CD4-positive, alpha-beta T cell (primary cell): ENCODE data around the gene KLRG1. TPM values are rescaled to one million over a fixed set of nuclear protein-coding genes. Genes with fewer than 3 reads are reported as not detected.

Experiments
- ATAC-seq: fragments of 200-7000 bp; cut with Tn5 transposase; one replicate; pipeline ENCODE4 v1.10.0; 2022; ENCODE audit warnings: mild to moderate bottlenecking; ENCODE audit not compliant: poor library complexity
- CTCF ChIA-PET: fragments of 350-600 bp; sonication (Branson Sonifier 250); formaldehyde crosslinking; loops from one replicate; lab custom pipeline; 2021; ENCODE audit warnings: antibody characterized with exemption, inconsistent platforms; lab: Charles Lee
- POLR2A ChIA-PET: fragments of 350-600 bp; sonication (Branson Sonifier 250); formaldehyde crosslinking; loops from one replicate; lab custom pipeline; 2021; ENCODE audit warnings: antibody characterized with exemption, inconsistent platforms; lab: Charles Lee
- DNase-seq, 14 experiments: peaks; one replicate each; pipeline ENCODE4 v3.0.0-alpha.2; 2013 to 2020; ENCODE audit warnings: mixed read lengths in 2 of 14
- H3K27ac ChIP-seq, 2 donors: one replicate each; pipeline versions ENCODE4 v1.5.1 to v1.7.0; 2013; ENCODE audit warnings: low read length in 2 of 2, low read depth in 1 of 2, mild to moderate bottlenecking in 1 of 2
- H3K27me3 ChIP-seq, 2 experiments: 1 replicate in 1 of 2; 2 replicates in 1 of 2; pipeline versions ENCODE4 v1.6.1 to v1.7.0; 2013; ENCODE audit warnings: low read length in 2 of 2, control low read depth in 1 of 2, mild to moderate bottlenecking in 1 of 2, moderate library complexity in 1 of 2; ENCODE audit not compliant: insufficient read depth in 2 of 2, control insufficient read depth in 1 of 2
- H3K36me3 ChIP-seq: one replicate; pipeline ENCODE4 v1.6.1; 2013; ENCODE audit warnings: low read length, control low read depth; ENCODE audit not compliant: insufficient read depth
- H3K4me1 ChIP-seq: one replicate; pipeline ENCODE4 v1.6.1; 2013; ENCODE audit warnings: low read length, control low read depth; ENCODE audit not compliant: insufficient read depth
- H3K4me3 ChIP-seq: one replicate; pipeline ENCODE4 v1.5.1; 2013; ENCODE audit warnings: mild to moderate bottlenecking, low read length, moderate library complexity
- H3K9me3 ChIP-seq, 2 experiments: 1 replicate in 1 of 2; 2 replicates in 1 of 2; pipeline versions ENCODE4 v1.6.1 to v1.7.0; 2013; ENCODE audit warnings: low read length in 2 of 2, mild to moderate bottlenecking in 2 of 2, control low read depth in 1 of 2, moderate library complexity in 1 of 2; ENCODE audit not compliant: control insufficient read depth in 1 of 2, insufficient read depth in 1 of 2
- H3K27ac Mint-ChIP-seq: one replicate; pipeline ENCODE4 v1.8.0; 2020; ENCODE audit warnings: mixed read lengths
- H3K27me3 Mint-ChIP-seq: one replicate; pipeline ENCODE4 v1.8.0; 2021; ENCODE audit warnings: mixed read lengths
- H3K36me3 Mint-ChIP-seq: one replicate; pipeline ENCODE4 v1.8.0; 2021; ENCODE audit warnings: low read depth, mixed read lengths
- H3K4me1 Mint-ChIP-seq: one replicate; pipeline ENCODE4 v1.8.0; 2021; ENCODE audit warnings: low read depth, mixed read lengths
- H3K4me3 Mint-ChIP-seq: one replicate; pipeline ENCODE4 v1.8.0; 2020; ENCODE audit warnings: mild to moderate bottlenecking, mixed read lengths
- H3K9me3 Mint-ChIP-seq: one replicate; pipeline ENCODE4 v1.8.0; 2020; ENCODE audit warnings: mixed read lengths
- CTCF ChIP-seq: fragments of 200-600 bp; IDR thresholded peaks from one replicate; pipeline ENCODE4 v1.8.0; 2022; ENCODE audit warnings: antibody characterized with exemption, mild to moderate bottlenecking
- intact Hi-C, 2 experiments: fragments of 100-400 bp; cut with DNase I in 1 of 2; cut with micrococcal nuclease in 1 of 2; formaldehyde crosslinking; loops; one replicate each; pipeline versions ENCODE4 v1.15.1 to v1.9.0; 2023 to 2025; cut with DNase I, micrococcal nuclease
- total RNA-seq, 174 experiments: library from RNA in 2 of 174; stranded (reverse) in 2 of 174; gene quantifications; one replicate each; pipeline ENCODE4 v1.2.3 and lab custom pipeline; 2021 to 2026

Gene KLRG1
- total RNA-seq, 2 experiments from 2014 or later = 8.4 to 10.5 TPM

DNA sequence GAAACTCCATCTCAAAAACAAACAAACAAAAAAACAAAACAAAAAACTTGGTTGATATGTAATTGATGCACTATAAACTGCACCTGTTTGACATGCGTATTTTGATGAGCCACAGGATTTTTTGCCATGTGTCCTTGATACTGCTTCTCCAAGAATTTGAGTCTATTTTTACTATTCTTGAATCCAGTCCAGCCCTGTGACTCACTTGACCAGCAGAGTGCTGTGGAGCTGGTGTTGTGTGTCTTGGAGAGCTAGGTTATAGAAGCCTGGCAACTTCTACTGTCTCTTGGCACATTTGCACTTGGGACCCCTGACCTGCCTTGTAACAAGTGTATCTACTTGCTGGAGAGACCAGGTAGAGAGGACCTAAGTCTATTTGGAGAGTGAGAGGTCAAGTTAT is 52.0 kb downstream of the KLRG1 start:
- Mint-ChIP-seq H3K27ac (peak overlapping the region; percentile 80), H3K4me3 (no peak overlapping the region), H3K27me3 (no peaks in the 10 kb centered on the region), H3K9me3 (no peaks in the 10 kb centered on the region), H3K36me3 (peaks cover 12% of the 10 kb centered on the region), H3K4me1 (peaks cover 63% of the 10 kb centered on the region)
- intact Hi-C loops = no loop called here
- CTCF ChIA-PET = interaction anchor here (1.2 to 3.1 kb wide), 4 partner anchors 9 to 360 kb away, joined by 3 to 20 read pairs (median 4); partner anchors contain the start of gene M6PR
- peaks cover 8% of the 10 kb centered on the region for H3K36me3 ChIP-seq
- no peak for TF ChIP-seq CTCF
- DNase-seq = no peak
- H3K4me1 ChIP-seq = peaks cover 34% of the 10 kb centered on the region
- H3K9me3 ChIP-seq = no peaks in the 10 kb centered on the region
- H3K4me3 ChIP-seq = no peak overlapping the region
- ATAC-seq = no peak
- POLR2A ChIA-PET = interaction anchor here (0.9 to 3.3 kb wide), 2 partner anchors 17 to 92 kb away, joined by 3 to 24 read pairs; partner anchors contain the start of gene M6PR
- H3K27ac ChIP-seq = no peak overlapping the region
- no peaks in the 10 kb centered on the region for H3K27me3 ChIP-seq

GRCh38 chr12:9043766-9044165 is 54.4 kb downstream of the KLRG1 start:
- POLR2A ChIA-PET = interaction anchor here (3.3 kb wide), 1 partner anchor 94 kb away, joined by 24 read pairs; the partner anchor contains the start of gene M6PR
- DNase-seq (no peak), ATAC-seq (no peak)
- no peak overlapping the region for H3K4me3 Mint-ChIP-seq
- Histone ChIP-seq H3K4me3 (no peak overlapping the region), H3K27me3 (no peaks in the 10 kb centered on the region), H3K9me3 (no peaks in the 10 kb centered on the region), H3K36me3 (peaks cover 8% of the 10 kb centered on the region), H3K4me1 (peaks cover 19% of the 10 kb centered on the region), H3K27ac (no peak overlapping the region)
- CTCF ChIA-PET = interaction anchor here (1.4 to 1.9 kb wide), 2 partner anchors 95 to 153 kb away, joined by 5 to 7 read pairs; partner anchors contain the start of gene M6PR
- intact Hi-C loops = no loop called here
- no peaks in the 10 kb centered on the region for H3K27me3 Mint-ChIP-seq
- peaks cover 47% of the 10 kb centered on the region for H3K4me1 Mint-ChIP-seq
- H3K36me3 Mint-ChIP-seq = peaks cover 5% of the 10 kb centered on the region
- no peaks in the 10 kb centered on the region for H3K9me3 Mint-ChIP-seq
- H3K27ac Mint-ChIP-seq = no peak overlapping the region
- no peak for TF ChIP-seq CTCF

DNA sequence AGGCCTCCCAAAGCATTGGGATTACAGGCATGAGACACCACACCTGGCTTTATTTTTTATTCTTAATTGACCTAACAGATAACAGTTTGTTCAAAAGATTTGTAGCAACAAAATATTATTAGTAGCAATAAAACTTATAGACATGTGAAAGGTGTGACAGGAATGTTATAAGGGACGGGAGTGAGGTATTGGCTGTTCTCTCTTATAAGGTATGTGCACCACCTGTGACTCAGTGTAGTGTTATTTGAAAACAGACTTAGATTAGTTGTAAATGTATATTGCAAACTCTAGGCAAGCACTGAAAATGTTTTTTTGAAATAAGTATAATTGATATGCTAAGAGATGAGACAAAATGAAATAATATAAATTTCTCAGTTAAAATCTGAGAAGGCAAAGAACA is 57.8 kb downstream of the KLRG1 start:
- peaks cover 27% of the 10 kb centered on the region for H3K4me1 Mint-ChIP-seq
- peaks cover 19% of the 10 kb centered on the region for H3K36me3 ChIP-seq
- peaks cover 9% of the 10 kb centered on the region for H3K4me1 ChIP-seq
- no peaks in the 10 kb centered on the region for H3K36me3 Mint-ChIP-seq
- intact Hi-C loops = loop anchor here (5.0 kb wide), 2 partner anchors 350 to 500 kb away; partner anchors contain the start of gene RIMKLB (in 1 of the 2)
- DNase-seq = no peak
- no peaks in the 10 kb centered on the region for H3K9me3 ChIP-seq
- no peak overlapping the region for H3K4me3 Mint-ChIP-seq
- no peak overlapping the region for H3K27ac Mint-ChIP-seq
- ATAC-seq = no peak
- no peak overlapping the region for H3K4me3 ChIP-seq
- TF ChIP-seq CTCF = no peak
- H3K27ac ChIP-seq = peak overlapping the region in 1 of 2 donors; percentile 27
- no peaks in the 10 kb centered on the region for H3K9me3 Mint-ChIP-seq
- POLR2A ChIA-PET = interaction anchor here (1.2 to 2.5 kb wide), 3 partner anchors 96 to 157 kb away, joined by 3 to 9 read pairs (median 4); partner anchors contain the start of gene M6PR
- no peaks in the 10 kb centered on the region for H3K27me3 ChIP-seq
- H3K27me3 Mint-ChIP-seq = no peaks in the 10 kb centered on the region
- CTCF ChIA-PET = interaction anchor here (2.2 to 5.7 kb wide), 2 partner anchors 96 to 134 kb away, joined by 5 to 75 read pairs; partner anchors contain the start of gene M6PR
